Measurements from ENCODE around the gene FAM118A.

DNA sequence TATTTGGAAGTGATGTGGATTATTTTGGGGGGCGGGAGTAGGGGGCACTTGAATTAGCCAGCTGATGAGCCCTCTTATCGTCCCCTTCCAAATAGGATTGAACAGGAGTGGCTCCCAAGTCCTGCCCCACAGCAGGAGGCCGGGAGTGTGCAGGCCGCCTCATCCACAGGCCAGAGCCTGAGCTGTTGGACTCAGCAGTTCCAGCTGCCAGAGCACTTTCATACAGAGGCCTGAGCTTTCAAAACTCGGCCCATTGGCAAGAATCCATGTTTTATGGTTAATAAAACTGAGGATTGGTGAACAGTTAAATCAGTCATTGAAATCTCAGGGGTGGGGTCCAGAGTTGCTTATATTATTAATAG is 9.6 kb downstream of the FAM118A start:
- TF ChIP-seq, protein P1, sequence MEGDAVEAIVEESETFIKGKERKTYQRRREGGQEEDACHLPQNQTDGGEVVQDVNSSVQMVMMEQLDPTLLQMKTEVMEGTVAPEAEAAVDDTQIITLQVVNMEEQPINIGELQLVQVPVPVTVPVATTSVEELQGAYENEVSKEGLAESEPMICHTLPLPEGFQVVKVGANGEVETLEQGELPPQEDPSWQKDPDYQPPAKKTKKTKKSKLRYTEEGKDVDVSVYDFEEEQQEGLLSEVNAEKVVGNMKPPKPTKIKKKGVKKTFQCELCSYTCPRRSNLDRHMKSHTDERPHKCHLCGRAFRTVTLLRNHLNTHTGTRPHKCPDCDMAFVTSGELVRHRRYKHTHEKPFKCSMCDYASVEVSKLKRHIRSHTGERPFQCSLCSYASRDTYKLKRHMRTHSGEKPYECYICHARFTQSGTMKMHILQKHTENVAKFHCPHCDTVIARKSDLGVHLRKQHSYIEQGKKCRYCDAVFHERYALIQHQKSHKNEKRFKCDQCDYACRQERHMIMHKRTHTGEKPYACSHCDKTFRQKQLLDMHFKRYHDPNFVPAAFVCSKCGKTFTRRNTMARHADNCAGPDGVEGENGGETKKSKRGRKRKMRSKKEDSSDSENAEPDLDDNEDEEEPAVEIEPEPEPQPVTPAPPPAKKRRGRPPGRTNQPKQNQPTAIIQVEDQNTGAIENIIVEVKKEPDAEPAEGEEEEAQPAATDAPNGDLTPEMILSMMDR (IDR thresholded peaks at IDR 0.05): no peak
- no peak for TF ChIP-seq CBFB (CRISPR knock-in tag; IDR thresholded peaks at IDR 0.05; ENCODE audit: low read depth)
- no peak for TF ChIP-seq SMAD3 (CRISPR knock-in tag; IDR thresholded peaks at IDR 0.05; ENCODE audit: borderline replicate concordance)
- no peak for TF ChIP-seq HMGXB4 (CRISPR knock-in tag; IDR thresholded peaks at IDR 0.05)
- TF ChIP-seq TP53 (CRISPR knock-in tag; IDR thresholded peaks at IDR 0.05): no peak
- TF ChIP-seq, protein P2, sequence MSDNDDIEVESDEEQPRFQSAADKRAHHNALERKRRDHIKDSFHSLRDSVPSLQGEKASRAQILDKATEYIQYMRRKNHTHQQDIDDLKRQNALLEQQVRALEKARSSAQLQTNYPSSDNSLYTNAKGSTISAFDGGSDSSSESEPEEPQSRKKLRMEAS (CRISPR knock-in tag; IDR thresholded peaks at IDR 0.05): no peak
- no peak for TF ChIP-seq NFE2L1 (CRISPR knock-in tag; IDR thresholded peaks at IDR 0.05)
- TF ChIP-seq, protein P3, sequence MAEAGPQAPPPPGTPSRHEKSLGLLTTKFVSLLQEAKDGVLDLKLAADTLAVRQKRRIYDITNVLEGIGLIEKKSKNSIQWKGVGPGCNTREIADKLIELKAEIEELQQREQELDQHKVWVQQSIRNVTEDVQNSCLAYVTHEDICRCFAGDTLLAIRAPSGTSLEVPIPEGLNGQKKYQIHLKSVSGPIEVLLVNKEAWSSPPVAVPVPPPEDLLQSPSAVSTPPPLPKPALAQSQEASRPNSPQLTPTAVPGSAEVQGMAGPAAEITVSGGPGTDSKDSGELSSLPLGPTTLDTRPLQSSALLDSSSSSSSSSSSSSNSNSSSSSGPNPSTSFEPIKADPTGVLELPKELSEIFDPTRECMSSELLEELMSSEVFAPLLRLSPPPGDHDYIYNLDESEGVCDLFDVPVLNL (CRISPR knock-in tag; IDR thresholded peaks at IDR 0.05; ENCODE audit: borderline replicate concordance, low read depth): no peak
- TF ChIP-seq ZNF219 (CRISPR knock-in tag; IDR thresholded peaks at IDR 0.05; ENCODE audit: borderline replicate concordance): no peak
- TF ChIP-seq ATF2 (CRISPR knock-in tag; IDR thresholded peaks at IDR 0.05; ENCODE audit: borderline replicate concordance, low read depth): no peak
- TF ChIP-seq ELF4 (CRISPR knock-in tag; IDR thresholded peaks at IDR 0.05; ENCODE audit: low read depth): no peak
- no peak for TF ChIP-seq ZBTB21 (CRISPR knock-in tag; IDR thresholded peaks at IDR 0.05; ENCODE audit: borderline replicate concordance)

Measured in WTC11 (cell line).